ENCODE measurements around the gene PAX5. TPM values are rescaled to one million over a fixed set of nuclear protein-coding genes. Genes with fewer than 3 reads are reported as not detected.
A peak's percentile ranks its signal among the peaks of the same experiment; 100 is the strongest.

PAX5 gene
- total RNA-seq, 1 experiment from 2014 or later = 6.6 TPM

DNA sequence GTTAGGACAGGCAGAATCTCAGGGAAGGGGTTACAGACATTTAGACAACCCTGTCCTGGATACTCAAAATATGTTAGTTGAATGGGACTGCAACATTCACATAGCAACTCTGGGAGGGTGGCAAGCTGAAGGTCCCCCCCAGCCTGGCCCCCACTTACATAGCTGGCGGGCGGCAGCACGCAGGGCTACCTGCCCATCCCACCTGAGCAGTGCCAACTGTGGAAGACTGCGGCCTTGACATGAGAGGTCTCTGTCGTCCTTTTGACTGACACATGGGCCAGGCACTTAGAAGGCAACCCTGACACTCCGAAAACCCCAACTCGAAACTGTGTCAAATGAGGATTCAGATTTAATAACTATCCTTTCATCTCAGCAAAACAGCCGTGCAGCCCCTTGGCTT, 16.5 kb downstream of the PAX5 start:
- Mint-ChIP-seq H3K36me3 (no peaks in the 10 kb centered on the region), H3K27ac (no peak overlapping the region), H3K9me3 (no peaks in the 10 kb centered on the region), H3K4me3 (no peak overlapping the region), H3K4me1 (no peaks in the 10 kb centered on the region), H3K27me3 (ENCODE audit: low read depth) (peaks cover 25% of the 10 kb centered on the region)
- ChIA-PET POLR2A (no interaction called here), CTCF (no interaction called here)
- no peak for TF ChIP-seq TEAD4 (CRISPR knock-in tag; IDR thresholded peaks at IDR 0.05)
- ATAC-seq = no peak
- no peak for DNase-seq (ENCODE audit: low spot score)

DNA sequence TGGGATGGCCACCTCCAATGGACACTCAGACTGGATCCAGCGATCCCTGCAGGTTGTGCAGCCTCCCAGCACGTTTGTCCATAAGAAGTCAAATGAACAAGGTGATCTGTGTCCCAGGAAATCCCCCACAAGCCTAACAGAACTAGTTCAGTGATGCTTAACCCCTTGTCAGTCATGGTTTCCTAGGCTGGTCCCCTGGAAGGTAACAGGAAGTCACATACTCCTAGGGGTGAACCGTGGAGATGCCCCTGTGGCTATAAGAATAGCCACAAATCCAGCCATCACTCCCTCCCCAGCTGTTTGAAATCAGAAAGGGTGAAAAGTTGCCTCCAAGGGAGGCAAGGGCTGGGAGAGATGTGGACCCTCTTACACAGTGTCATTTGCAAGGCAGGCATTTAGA, 22.5 kb downstream of the PAX5 start:
- Mint-ChIP-seq H3K4me3 (no peak overlapping the region), H3K27ac (no peak overlapping the region), H3K9me3 (no peaks in the 10 kb centered on the region), H3K27me3 (ENCODE audit: low read depth) (no peaks in the 10 kb centered on the region; the same call in none of the 2 replicates), H3K36me3 (no peaks in the 10 kb centered on the region), H3K4me1 (no peaks in the 10 kb centered on the region)
- ATAC-seq = peak; percentile 38; the same call in 1 of the 2 replicates
- DNase-seq (ENCODE audit: low spot score) = no peak
- POLR2A ChIA-PET = no interaction called here
- CTCF ChIA-PET = interaction anchor here (0.9 to 2.1 kb wide), 3 partner anchors 15 to 156 kb away, joined by 3 to 7 read pairs (median 6); no protein-coding TSS in a partner anchor
- TF ChIP-seq SMAD3 (CRISPR knock-in tag; IDR thresholded peaks at IDR 0.05; ENCODE audit: borderline replicate concordance) (no peak), ZNF263 (CRISPR knock-in tag; IDR thresholded peaks at IDR 0.05; ENCODE audit: low read depth) (no peak), GRHL2 (CRISPR knock-in tag; IDR thresholded peaks at IDR 0.05; ENCODE audit: insufficient replicate concordance, severe bottlenecking) (no peak), CREB1 (CRISPR knock-in tag; IDR thresholded peaks at IDR 0.05) (no peak)
- TF ChIP-seq, protein P1, sequence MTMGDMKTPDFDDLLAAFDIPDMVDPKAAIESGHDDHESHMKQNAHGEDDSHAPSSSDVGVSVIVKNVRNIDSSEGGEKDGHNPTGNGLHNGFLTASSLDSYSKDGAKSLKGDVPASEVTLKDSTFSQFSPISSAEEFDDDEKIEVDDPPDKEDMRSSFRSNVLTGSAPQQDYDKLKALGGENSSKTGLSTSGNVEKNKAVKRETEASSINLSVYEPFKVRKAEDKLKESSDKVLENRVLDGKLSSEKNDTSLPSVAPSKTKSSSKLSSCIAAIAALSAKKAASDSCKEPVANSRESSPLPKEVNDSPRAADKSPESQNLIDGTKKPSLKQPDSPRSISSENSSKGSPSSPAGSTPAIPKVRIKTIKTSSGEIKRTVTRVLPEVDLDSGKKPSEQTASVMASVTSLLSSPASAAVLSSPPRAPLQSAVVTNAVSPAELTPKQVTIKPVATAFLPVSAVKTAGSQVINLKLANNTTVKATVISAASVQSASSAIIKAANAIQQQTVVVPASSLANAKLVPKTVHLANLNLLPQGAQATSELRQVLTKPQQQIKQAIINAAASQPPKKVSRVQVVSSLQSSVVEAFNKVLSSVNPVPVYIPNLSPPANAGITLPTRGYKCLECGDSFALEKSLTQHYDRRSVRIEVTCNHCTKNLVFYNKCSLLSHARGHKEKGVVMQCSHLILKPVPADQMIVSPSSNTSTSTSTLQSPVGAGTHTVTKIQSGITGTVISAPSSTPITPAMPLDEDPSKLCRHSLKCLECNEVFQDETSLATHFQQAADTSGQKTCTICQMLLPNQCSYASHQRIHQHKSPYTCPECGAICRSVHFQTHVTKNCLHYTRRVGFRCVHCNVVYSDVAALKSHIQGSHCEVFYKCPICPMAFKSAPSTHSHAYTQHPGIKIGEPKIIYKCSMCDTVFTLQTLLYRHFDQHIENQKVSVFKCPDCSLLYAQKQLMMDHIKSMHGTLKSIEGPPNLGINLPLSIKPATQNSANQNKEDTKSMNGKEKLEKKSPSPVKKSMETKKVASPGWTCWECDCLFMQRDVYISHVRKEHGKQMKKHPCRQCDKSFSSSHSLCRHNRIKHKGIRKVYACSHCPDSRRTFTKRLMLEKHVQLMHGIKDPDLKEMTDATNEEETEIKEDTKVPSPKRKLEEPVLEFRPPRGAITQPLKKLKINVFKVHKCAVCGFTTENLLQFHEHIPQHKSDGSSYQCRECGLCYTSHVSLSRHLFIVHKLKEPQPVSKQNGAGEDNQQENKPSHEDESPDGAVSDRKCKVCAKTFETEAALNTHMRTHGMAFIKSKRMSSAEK (CRISPR knock-in tag; IDR thresholded peaks at IDR 0.05; ENCODE audit: borderline replicate concordance) = no peak
- TF ChIP-seq, protein P2, sequence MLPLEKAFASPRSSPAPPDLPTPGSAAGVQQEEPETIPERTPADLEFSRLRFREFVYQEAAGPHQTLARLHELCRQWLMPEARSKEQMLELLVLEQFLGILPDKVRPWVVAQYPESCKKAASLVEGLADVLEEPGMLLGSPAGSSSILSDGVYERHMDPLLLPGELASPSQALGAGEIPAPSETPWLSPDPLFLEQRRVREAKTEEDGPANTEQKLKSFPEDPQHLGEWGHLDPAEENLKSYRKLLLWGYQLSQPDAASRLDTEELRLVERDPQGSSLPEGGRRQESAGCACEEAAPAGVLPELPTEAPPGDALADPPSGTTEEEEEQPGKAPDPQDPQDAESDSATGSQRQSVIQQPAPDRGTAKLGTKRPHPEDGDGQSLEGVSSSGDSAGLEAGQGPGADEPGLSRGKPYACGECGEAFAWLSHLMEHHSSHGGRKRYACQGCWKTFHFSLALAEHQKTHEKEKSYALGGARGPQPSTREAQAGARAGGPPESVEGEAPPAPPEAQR (CRISPR knock-in tag; IDR thresholded peaks at IDR 0.05) = no peak

DNA sequence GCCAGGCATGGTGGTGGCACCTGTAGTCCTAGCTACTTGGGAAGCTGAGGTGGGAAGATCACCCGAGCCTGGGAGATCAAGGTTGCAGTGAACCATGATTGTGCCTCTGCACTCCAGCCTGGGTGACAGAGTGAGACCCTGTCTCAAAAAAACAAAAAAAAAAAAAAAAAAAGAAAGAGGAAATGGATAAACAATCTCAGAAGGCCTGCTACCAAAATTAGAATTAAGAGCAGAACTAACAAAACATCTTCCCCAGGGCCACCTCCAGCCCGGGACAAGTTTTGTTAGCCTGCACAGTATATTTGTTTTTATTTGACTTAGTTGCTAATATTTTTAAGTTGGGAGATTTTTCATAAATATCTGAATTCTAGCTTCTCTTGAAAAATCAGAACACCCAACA, 23.1 kb downstream of the PAX5 start:
- no peak overlapping the region for H3K27ac Mint-ChIP-seq
- no peaks in the 10 kb centered on the region; the same call in none of the 2 replicates for H3K27me3 Mint-ChIP-seq (ENCODE audit: low read depth)
- DNase-seq (ENCODE audit: low spot score) = no peak
- POLR2A ChIA-PET = no interaction called here
- H3K36me3 Mint-ChIP-seq = no peaks in the 10 kb centered on the region
- ATAC-seq = no peak
- TF ChIP-seq, protein P3, sequence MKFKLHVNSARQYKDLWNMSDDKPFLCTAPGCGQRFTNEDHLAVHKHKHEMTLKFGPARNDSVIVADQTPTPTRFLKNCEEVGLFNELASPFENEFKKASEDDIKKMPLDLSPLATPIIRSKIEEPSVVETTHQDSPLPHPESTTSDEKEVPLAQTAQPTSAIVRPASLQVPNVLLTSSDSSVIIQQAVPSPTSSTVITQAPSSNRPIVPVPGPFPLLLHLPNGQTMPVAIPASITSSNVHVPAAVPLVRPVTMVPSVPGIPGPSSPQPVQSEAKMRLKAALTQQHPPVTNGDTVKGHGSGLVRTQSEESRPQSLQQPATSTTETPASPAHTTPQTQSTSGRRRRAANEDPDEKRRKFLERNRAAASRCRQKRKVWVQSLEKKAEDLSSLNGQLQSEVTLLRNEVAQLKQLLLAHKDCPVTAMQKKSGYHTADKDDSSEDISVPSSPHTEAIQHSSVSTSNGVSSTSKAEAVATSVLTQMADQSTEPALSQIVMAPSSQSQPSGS (CRISPR knock-in tag; IDR thresholded peaks at IDR 0.05; ENCODE audit: borderline replicate concordance, low read depth) = no peak
- TF ChIP-seq, protein P4, sequence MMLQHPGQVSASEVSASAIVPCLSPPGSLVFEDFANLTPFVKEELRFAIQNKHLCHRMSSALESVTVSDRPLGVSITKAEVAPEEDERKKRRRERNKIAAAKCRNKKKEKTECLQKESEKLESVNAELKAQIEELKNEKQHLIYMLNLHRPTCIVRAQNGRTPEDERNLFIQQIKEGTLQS (CRISPR knock-in tag; conservative IDR thresholded peaks at IDR 0.05) = no peak
- TF ChIP-seq, protein P5, sequence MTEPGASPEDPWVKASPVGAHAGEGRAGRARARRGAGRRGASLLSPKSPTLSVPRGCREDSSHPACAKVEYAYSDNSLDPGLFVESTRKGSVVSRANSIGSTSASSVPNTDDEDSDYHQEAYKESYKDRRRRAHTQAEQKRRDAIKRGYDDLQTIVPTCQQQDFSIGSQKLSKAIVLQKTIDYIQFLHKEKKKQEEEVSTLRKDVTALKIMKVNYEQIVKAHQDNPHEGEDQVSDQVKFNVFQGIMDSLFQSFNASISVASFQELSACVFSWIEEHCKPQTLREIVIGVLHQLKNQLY (CRISPR knock-in tag; IDR thresholded peaks at IDR 0.05) = no peak
- TF ChIP-seq, protein P6, sequence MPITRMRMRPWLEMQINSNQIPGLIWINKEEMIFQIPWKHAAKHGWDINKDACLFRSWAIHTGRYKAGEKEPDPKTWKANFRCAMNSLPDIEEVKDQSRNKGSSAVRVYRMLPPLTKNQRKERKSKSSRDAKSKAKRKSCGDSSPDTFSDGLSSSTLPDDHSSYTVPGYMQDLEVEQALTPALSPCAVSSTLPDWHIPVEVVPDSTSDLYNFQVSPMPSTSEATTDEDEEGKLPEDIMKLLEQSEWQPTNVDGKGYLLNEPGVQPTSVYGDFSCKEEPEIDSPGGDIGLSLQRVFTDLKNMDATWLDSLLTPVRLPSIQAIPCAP (CRISPR knock-in tag; IDR thresholded peaks at IDR 0.05) = no peak
- no peak for TF ChIP-seq JUN (CRISPR knock-in tag; IDR thresholded peaks at IDR 0.05)
- H3K9me3 Mint-ChIP-seq = no peaks in the 10 kb centered on the region
- CTCF ChIA-PET = interaction anchor here (1.5 to 2.1 kb wide), 3 partner anchors 15 to 138 kb away, joined by 6 to 7 read pairs (median 6); no protein-coding TSS in a partner anchor
- no peak overlapping the region for H3K4me3 Mint-ChIP-seq
- no peaks in the 10 kb centered on the region for H3K4me1 Mint-ChIP-seq

Data from WTC11 (cell line).